NCI-H1092 (cell line): ENCODE data around the gene MTHFS.

Experiments
- DNase-seq: peaks from one replicate; lab custom pipeline; 2025; lab: John Stamatoyannopoulos, UW

Gene MTHFS

GRCh38 chr15:79875213-79875612 is 21.6 kb downstream of the MTHFS start:
- no peak for DNase-seq

GRCh38 chr15:79874242-79874641 is 22.6 kb downstream of the MTHFS start:
- DNase-seq, result no peak

- no peak for DNase-seq
Measured at GRCh38 chr15:79872358-79873017, 24.3 kb downstream of the MTHFS start.

- DNase-seq, result no peak
Measured at GRCh38 chr15:79868554-79868953, 28.3 kb downstream of the MTHFS start.

- no peak for DNase-seq
Measured at GRCh38 chr15:79863886-79864285, 32.9 kb downstream of the MTHFS start.

GRCh38 chr15:79862191-79862590 is 34.6 kb downstream of the MTHFS start:
- no peak for DNase-seq

- no peak for DNase-seq
Measured at GRCh38 chr15:79860661-79861060, 36.2 kb downstream of the MTHFS start.

- DNase-seq, result no peak
Measured at GRCh38 chr15:79858469-79858868, 38.3 kb downstream of the MTHFS start.

- no peak for DNase-seq
Measured at GRCh38 chr15:79853492-79854328, 43.1 kb downstream of the MTHFS start.

- no peak for DNase-seq
Measured at GRCh38 chr15:79849789-79850188, 47.0 kb downstream of the MTHFS start.

- DNase-seq, result no peak
Measured at GRCh38 chr15:79846539-79846938, 50.3 kb downstream of the MTHFS start.

GRCh38 chr15:79844221-79844620 is 52.6 kb downstream of the MTHFS start:
- no peak for DNase-seq

GRCh38 chr15:79837846-79838245 is 59.0 kb downstream of the MTHFS start:
- no peak for DNase-seq

GRCh38 chr15:79834495-79834894 is 62.3 kb downstream of the MTHFS start:
- no peak for DNase-seq

GRCh38 chr15:79832367-79833120 is 64.3 kb downstream of the MTHFS start:
- no peak for DNase-seq

- DNase-seq, result no peak
Measured at GRCh38 chr15:79831604-79832003, 65.2 kb downstream of the MTHFS start.

GRCh38 chr15:79829950-79830349 is 66.9 kb downstream of the MTHFS start:
- DNase-seq, result no peak

- no peak for DNase-seq
Measured at GRCh38 chr15:79828447-79828846, 68.4 kb downstream of the MTHFS start.

GRCh38 chr15:79826800-79827199 is 70.0 kb downstream of the MTHFS start:
- DNase-seq, result no peak

- no peak for DNase-seq
Measured at GRCh38 chr15:79824136-79824701, 72.6 kb downstream of the MTHFS start.

GRCh38 chr15:79820820-79821219 is 76.0 kb downstream of the MTHFS start:
- no peak for DNase-seq

GRCh38 chr15:79820176-79820575 is 76.6 kb downstream of the MTHFS start:
- no peak for DNase-seq
